ENCODE data around the gene SWT1. TPM values are rescaled to one million over a fixed set of nuclear protein-coding genes. Genes with fewer than 3 reads are reported as not detected.

The SWT1 gene
- total and polyA plus RNA-seq, 9 of the 15 experiments (the other 6 are each of a cell fraction or from before 2014, with no cell fraction given): 1.5 to 3.4 (median 2.3) TPM

- peaks cover 7% of the 10 kb centered on the region; the same call in 1 of the 3 replicates for H3K79me2 ChIP-seq (ENCODE audit: control insufficient read depth, insufficient read depth, low read length)
- DNase-seq (ENCODE audit: extremely low read depth in 1 of 4, low spot score in 3 of 4) (no peak), ATAC-seq (no peak), FAIRE-seq (no peak)
- H4K20me1 ChIP-seq (replicated peaks; ENCODE audit: control insufficient read depth, insufficient read depth, low read length): no peaks in the 10 kb centered on the region
- TF ChIP-seq NR3C1 (CRISPR knock-in tag; IDR thresholded peaks at IDR 0.05) (no peak), DACH1 (IDR thresholded peaks at IDR 0.05; ENCODE audit: partially characterized antibody) (peak; percentile 5)
- no peaks in the 10 kb centered on the region for H3K27me3 ChIP-seq (ENCODE audit: control insufficient read depth in 2 of 2, insufficient read depth in 2 of 2, low read length in 2 of 2)
- no peak overlapping the region for H2AFZ ChIP-seq (ENCODE audit: low read depth, low read length)
- H3K4me1 ChIP-seq (replicated peaks in 1 of 2; ENCODE audit: control insufficient read depth in 2 of 2, insufficient read depth in 2 of 2, low read length in 2 of 2): peaks cover 5 to 16% of the 10 kb centered on the region in 2 experiments
- WGBS (ENCODE audit: insufficient coverage, low coverage, missing lambda C conversion rate): 24% methylated on average over 2 of the region's 2 CpGs
- ChIA-PET POLR2A (no interaction called here), CTCF (ENCODE audit: low intra/inter-chr PET ratio) (no interaction called here)
- H3K4me3 ChIP-seq: no peak overlapping the region
- no peak overlapping the region for H3K4me2 ChIP-seq (ENCODE audit: insufficient read depth, low read length)
- H3K9me3 ChIP-seq (replicated peaks; ENCODE audit: control insufficient read depth, insufficient read depth, low read depth, low read length): no peaks in the 10 kb centered on the region
- no peaks in the 10 kb centered on the region for H3K9me1 ChIP-seq (ENCODE audit: control insufficient read depth, insufficient read depth, low read length)
- H3K36me3 ChIP-seq (ENCODE audit: control insufficient read depth, insufficient read depth, low read length): no peaks in the 10 kb centered on the region
- no TSS peak for BruUV-seq (replicated peaks)
- H3K27ac ChIP-seq (ENCODE audit: extremely low read depth, low read depth, low read length): no peak overlapping the region
- H3K9ac ChIP-seq (ENCODE audit: insufficient read depth in 1 of 2, low read depth in 2 of 2, low read length in 2 of 2): no peak overlapping the region
- in situ Hi-C loops (cut with MboI): no loop called here
- intact Hi-C loops (cut with micrococcal nuclease): no loop called here
Observed at GRCh38 chr1:185322636-185323035, 165.7 kb downstream of the SWT1 start.

- no peak overlapping the region for H3K9ac ChIP-seq (ENCODE audit: insufficient read depth in 1 of 2, low read depth in 2 of 2, low read length in 2 of 2)
- no TSS peak for BruUV-seq (replicated peaks)
- H3K27me3 ChIP-seq (ENCODE audit: control insufficient read depth in 2 of 2, insufficient read depth in 2 of 2, low read length in 2 of 2): no peaks in the 10 kb centered on the region
- ChIA-PET CTCF (ENCODE audit: low intra/inter-chr PET ratio) (no interaction called here), POLR2A (no interaction called here)
- in situ Hi-C loops (cut with MboI) (no loop called here), intact Hi-C loops (cut with micrococcal nuclease) (no loop called here)
- no peak overlapping the region for H3K27ac ChIP-seq (ENCODE audit: extremely low read depth, low read depth, low read length)
- H3K4me3 ChIP-seq: no peak overlapping the region
- no peaks in the 10 kb centered on the region for H3K36me3 ChIP-seq (ENCODE audit: control insufficient read depth, insufficient read depth, low read length)
- no peaks in the 10 kb centered on the region for H3K9me3 ChIP-seq (replicated peaks; ENCODE audit: control insufficient read depth, insufficient read depth, low read depth, low read length)
- no peaks in the 10 kb centered on the region for H3K9me1 ChIP-seq (ENCODE audit: control insufficient read depth, insufficient read depth, low read length)
- no peaks in the 10 kb centered on the region for H4K20me1 ChIP-seq (replicated peaks; ENCODE audit: control insufficient read depth, insufficient read depth, low read length)
- no peak overlapping the region for H3K4me2 ChIP-seq (ENCODE audit: insufficient read depth, low read length)
- DNase-seq (ENCODE audit: extremely low read depth in 1 of 4, low spot score in 3 of 4) (no peak), FAIRE-seq (no peak), ATAC-seq (no peak)
- H3K4me1 ChIP-seq (replicated peaks in 1 of 2; ENCODE audit: control insufficient read depth in 2 of 2, insufficient read depth in 2 of 2, low read length in 2 of 2): peaks cover 0 to 1% of the 10 kb centered on the region in 2 experiments; a peak in 3 of 5 replicates
- peak overlapping the region; percentile 10 for H2AFZ ChIP-seq (ENCODE audit: low read depth, low read length)
- WGBS (ENCODE audit: insufficient coverage, low coverage, missing lambda C conversion rate): 71% methylated on average over 3 of the region's 3 CpGs
- H3K79me2 ChIP-seq (ENCODE audit: control insufficient read depth, insufficient read depth, low read length): no peaks in the 10 kb centered on the region
- TF ChIP-seq THAP12 (CRISPR knock-in tag; IDR thresholded peaks at IDR 0.05) (no peak), LCOR (CRISPR knock-in tag; IDR thresholded peaks at IDR 0.05) (no peak), ZNF764 (CRISPR knock-in tag; IDR thresholded peaks at IDR 0.05; ENCODE audit: low read depth) (no peak), KLF1 (tag; IDR thresholded peaks at IDR 0.05) (no peak), FOXK1 (CRISPR knock-in tag; IDR thresholded peaks at IDR 0.05; ENCODE audit: borderline replicate concordance) (no peak), ZNF668 (CRISPR knock-in tag; IDR thresholded peaks at IDR 0.05) (no peak), ARNT (IDR thresholded peaks at IDR 0.05) (no peak), NFXL1 (CRISPR knock-in tag; IDR thresholded peaks at IDR 0.05) (no peak), BRD4 (IDR thresholded peaks at IDR 0.05) (no peak), ZBTB26 (CRISPR knock-in tag; IDR thresholded peaks at IDR 0.05) (no peak), HIVEP1 (CRISPR knock-in tag; IDR thresholded peaks at IDR 0.05) (no peak), NELFE (IDR thresholded peaks at IDR 0.05; ENCODE audit: insufficient read depth, insufficient read length) (no peak), ZKSCAN8 (CRISPR knock-in tag; IDR thresholded peaks at IDR 0.05) (no peak), EZH2 (IDR thresholded peaks at IDR 0.05; ENCODE audit: borderline replicate concordance, low read depth, low read length) (no peak)
Observed at GRCh38 chr1:185324118-185324517, 167.2 kb downstream of the SWT1 start.
